ENCODE data around the gene SLC4A2.

DNA sequence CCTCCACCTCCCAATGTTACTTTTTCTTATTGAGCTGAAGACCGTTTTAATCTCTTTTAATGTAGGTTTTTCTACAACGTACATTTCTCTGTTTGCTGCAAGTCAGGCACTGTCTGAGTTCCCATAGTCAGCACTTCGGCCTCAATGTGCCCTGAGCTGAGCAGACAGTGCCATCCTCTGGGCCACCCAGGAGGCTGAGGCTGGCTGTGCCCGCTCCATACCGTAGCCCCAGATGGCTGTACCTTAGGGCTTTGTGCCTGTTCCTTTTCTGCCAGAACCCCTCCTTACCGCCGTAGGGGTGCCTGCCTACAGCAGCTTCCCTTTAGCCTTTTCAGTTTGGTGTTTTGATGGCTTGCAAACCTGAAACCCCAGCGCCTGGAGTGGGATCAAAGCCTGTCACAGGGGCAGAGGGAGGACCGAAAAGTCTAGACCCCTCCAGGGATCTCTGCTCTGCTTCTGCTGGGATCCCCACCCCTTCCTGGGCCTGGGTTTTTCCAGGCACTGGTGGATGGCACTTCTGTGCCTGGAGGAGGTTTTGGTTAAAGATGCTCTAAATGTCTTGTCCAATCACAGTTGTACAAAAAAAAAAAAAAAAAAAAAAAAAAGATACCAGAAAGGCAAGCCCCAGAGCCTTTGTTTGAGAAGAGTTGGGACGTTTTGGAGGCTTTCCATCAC, 35.9 kb downstream of the SLC4A2 start:
- TF ChIP-seq CTCF (conservative IDR thresholded peaks at IDR 0.05 in 1 of 2, IDR thresholded peaks at IDR 0.05 in 1 of 2; ENCODE audit: extremely low read depth in 1 of 2, insufficient read depth in 1 of 2, low read depth in 1 of 2, low read length in 2 of 2) (no peak), EZH2 (IDR thresholded peaks at IDR 0.05; ENCODE audit: borderline replicate concordance, low read length) (no peak)

Data from mammary epithelial cell (primary cell).